H1 (cell line): ENCODE data around the gene CDC14B. TPM values are rescaled to one million over a fixed set of nuclear protein-coding genes. Genes with fewer than 3 reads are reported as not detected.

Experiments used
- CTCF ChIA-PET: fragments of 300-600 bp; sonication (Branson Sonifier 250); formaldehyde crosslinking; loops from one replicate; lab custom pipeline; 2021; ENCODE audit not compliant: partially characterized antibody; lab: Charles Lee
- POLR2A ChIA-PET: fragments of 300-600 bp; sonication (Branson Sonifier 250); formaldehyde crosslinking; loops from one replicate; lab custom pipeline; 2021; ENCODE audit warnings: inconsistent platforms; ENCODE audit not compliant: partially characterized antibody; lab: Charles Lee
- DNase-seq, 2 experiments: peaks; one replicate each; pipeline versions ENCODE4 v3.0.0 to v3.0.0-alpha.2; 2010 to 2022; ENCODE audit warnings: low spot score in 2 of 2, low read depth in 1 of 2, mixed read lengths in 1 of 2
- FAIRE-seq: peaks from 2 replicates; lab custom pipeline; 2011; peaks lifted over from hg19 to GRCh38; lab: Jason Lieb, UNC
- H2AFZ ChIP-seq: 2 replicates; pipeline ENCODE4 v1.8.1; 2012; ENCODE audit warnings: low read length, inconsistent platforms
- H2AK5ac ChIP-seq: 2 replicates; pipeline ENCODE4 v1.6.1; 2013; ENCODE audit warnings: low read depth, low read length
- H2BK120ac ChIP-seq: replicated peaks from 2 replicates; pipeline ENCODE3; 2013; ENCODE audit warnings: low read depth, low read length, inconsistent platforms
- H2BK12ac ChIP-seq: 2 replicates; pipeline ENCODE4 v1.6.1; 2013; ENCODE audit warnings: low read depth, low read length
- H2BK15ac ChIP-seq: 2 replicates; pipeline ENCODE4 v1.6.1; 2013; ENCODE audit warnings: low read length
- H2BK20ac ChIP-seq: 2 replicates; pipeline ENCODE4 v1.6.1; 2013; ENCODE audit warnings: low read length
- H2BK5ac ChIP-seq: 2 replicates; pipeline ENCODE4 v1.6.1; 2013; ENCODE audit warnings: low read depth, low read length
- H3K14ac ChIP-seq: 2 replicates; pipeline ENCODE4 v1.6.1; 2013; ENCODE audit warnings: inconsistent platforms; ENCODE audit not compliant: insufficient read length
- H3K18ac ChIP-seq: 2 replicates; pipeline ENCODE4 v1.6.1; 2013; ENCODE audit warnings: low read length; ENCODE audit errors: extremely low read depth
- H3K23ac ChIP-seq: 2 replicates; pipeline ENCODE4 v1.6.1; 2013; ENCODE audit warnings: inconsistent platforms; ENCODE audit not compliant: insufficient read length
- H3K23me2 ChIP-seq: 2 replicates; pipeline ENCODE4 v1.6.1; 2013; ENCODE audit warnings: low read depth, low read length
- H3K27ac ChIP-seq: 2 replicates; pipeline ENCODE4 v1.6.1; 2011; ENCODE audit warnings: low read depth, low read length, inconsistent platforms
- H3K27me3 ChIP-seq, 4 experiments: replicated peaks in 1 of 4; 1 replicate in 1 of 4; 2 replicates in 3 of 4; pipeline versions ENCODE4 v1.6.1 to v1.8.1; 2011 to 2013; ENCODE audit warnings: low read length in 3 of 4, mild to moderate bottlenecking in 3 of 4, inconsistent platforms in 2 of 4, mixed read lengths in 2 of 4, moderate library complexity in 1 of 4; ENCODE audit not compliant: control insufficient read depth in 3 of 4, insufficient read depth in 3 of 4; ENCODE audit errors: extremely low read depth in 1 of 4
- H3K36me3 ChIP-seq, 4 experiments: 2 replicates each; pipeline versions ENCODE4 v1.6.1 to v1.8.1; 2011 to 2013; ENCODE audit warnings: mild to moderate bottlenecking in 4 of 4, low read length in 3 of 4, moderate library complexity in 2 of 4, control low read depth in 1 of 4, inconsistent platforms in 1 of 4; ENCODE audit not compliant: insufficient read depth in 4 of 4, control insufficient read depth in 2 of 4
- H3K4ac ChIP-seq: replicated peaks from 2 replicates; pipeline ENCODE3; 2013; ENCODE audit warnings: low read length, low read depth, mixed read lengths, inconsistent platforms; ENCODE audit not compliant: insufficient read length
- H3K4me1 ChIP-seq, 4 experiments: replicated peaks in 1 of 4; 1 replicate in 1 of 4; 2 replicates in 3 of 4; pipeline versions ENCODE4 v1.6.1 to v1.8.1; 2011 to 2013; ENCODE audit warnings: low read length in 3 of 4, inconsistent platforms in 2 of 4, mixed read lengths in 1 of 4; ENCODE audit not compliant: insufficient read depth in 4 of 4, control insufficient read depth in 3 of 4
- H3K4me2 ChIP-seq, 2 experiments: 2 replicates each; pipeline versions ENCODE4 v1.6.1 to v1.8.1; 2011 to 2013; ENCODE audit warnings: low read depth in 2 of 2, low read length in 2 of 2, control low read depth in 1 of 2, inconsistent platforms in 1 of 2, mild to moderate bottlenecking in 1 of 2; ENCODE audit not compliant: insufficient read depth in 1 of 2
- H3K4me3 ChIP-seq, 4 experiments: fragments of 200-600, 300-600 bp in 1 of 4; sonication (generic), shearing (Covaris generic), sonication (Bioruptor Twin) in 1 of 4; 2 replicates each; pipeline versions ENCODE4 v1.5.1 to v1.8.1; 2011 to 2016; ENCODE audit warnings: low read length in 4 of 4, low read depth in 3 of 4, control low read depth in 2 of 4, inconsistent platforms in 2 of 4, mild to moderate bottlenecking in 2 of 4, mixed read lengths in 1 of 4, moderate library complexity in 1 of 4; ENCODE audit not compliant: insufficient read depth in 2 of 4; ENCODE audit errors: extremely low read depth in 1 of 4
- H3K56ac ChIP-seq: replicated peaks from 2 replicates; pipeline ENCODE3; 2013; ENCODE audit warnings: low read depth, mild to moderate bottlenecking, mixed read lengths, low read length, inconsistent platforms; ENCODE audit not compliant: insufficient read length
- H3K79me1 ChIP-seq: 2 replicates; pipeline ENCODE4 v1.6.1; 2013; ENCODE audit warnings: low read depth, low read length, control low read depth
- H3K79me2 ChIP-seq, 2 experiments: 2 replicates each; pipeline versions ENCODE4 v1.6.1 to v1.8.1; 2012 to 2013; ENCODE audit warnings: low read length in 2 of 2, mild to moderate bottlenecking in 2 of 2, inconsistent platforms in 1 of 2; ENCODE audit not compliant: insufficient read depth in 2 of 2, control insufficient read depth in 1 of 2
- H3K9ac ChIP-seq, 4 experiments: replicated peaks in 1 of 4; 1 replicate in 1 of 4; 2 replicates in 3 of 4; pipeline versions ENCODE4 v1.6.1 to v1.8.1; 2011 to 2013; ENCODE audit warnings: low read depth in 3 of 4, low read length in 3 of 4, control low read depth in 2 of 4, mild to moderate bottlenecking in 2 of 4, moderate library complexity in 2 of 4, inconsistent platforms in 1 of 4; ENCODE audit errors: extremely low read depth in 1 of 4
- H3K9me3 ChIP-seq, 2 experiments: 2 replicates each; pipeline versions ENCODE4 v1.6.1 to v1.8.1; 2012 to 2013; ENCODE audit warnings: mild to moderate bottlenecking in 2 of 2, moderate library complexity in 2 of 2, control low read depth in 1 of 2, inconsistent platforms in 1 of 2, low read depth in 1 of 2, low read length in 1 of 2, mixed read lengths in 1 of 2; ENCODE audit not compliant: insufficient read depth in 2 of 2
- H4K20me1 ChIP-seq, 2 experiments: replicated peaks in 1 of 2; 2 replicates each; pipeline versions ENCODE3 to v1.8.1; 2011 to 2013; ENCODE audit warnings: inconsistent platforms in 2 of 2, low read length in 2 of 2, mild to moderate bottlenecking in 1 of 2; ENCODE audit not compliant: insufficient read depth in 2 of 2, control insufficient read depth in 1 of 2
- H4K5ac ChIP-seq: 2 replicates; pipeline ENCODE4 v1.6.1; 2013; ENCODE audit warnings: low read length, low read depth, mixed read lengths, inconsistent platforms; ENCODE audit not compliant: insufficient read length
- H4K8ac ChIP-seq: 2 replicates; pipeline ENCODE4 v1.8.0; 2013; ENCODE audit warnings: mild to moderate bottlenecking, moderate library complexity, low read length, inconsistent platforms; ENCODE audit not compliant: insufficient read depth; ENCODE audit errors: extremely low read depth
- H4K91ac ChIP-seq: replicated peaks from 2 replicates; pipeline ENCODE3; 2013; ENCODE audit warnings: low read length, mixed read lengths, inconsistent platforms; ENCODE audit not compliant: insufficient read length
- BACH1 ChIP-seq: IDR thresholded peaks from 2 replicates; pipeline ENCODE4 v1.6.1; 2012; ENCODE audit warnings: low read length, improper control_type of control experiment
- GTF2F1 ChIP-seq: IDR thresholded peaks from 2 replicates; pipeline ENCODE4 v1.6.1; 2012; ENCODE audit warnings: low read depth, low read length, improper control_type of control experiment, borderline replicate concordance
- RFX5 ChIP-seq: IDR thresholded peaks from 2 replicates; pipeline ENCODE4 v1.6.1; 2011; ENCODE audit warnings: low read depth, low read length, improper control_type of control experiment, borderline replicate concordance
- SUZ12 ChIP-seq: fragments of 200-600 bp; sonication (generic); IDR thresholded peaks from 2 replicates; pipeline ENCODE4 v1.6.1; 2012; ENCODE audit warnings: mild to moderate bottlenecking, inconsistent platforms, low read length, moderate library complexity, mixed read lengths
- TCF12 ChIP-seq: IDR thresholded peaks from 2 replicates; pipeline ENCODE4 v1.6.1; 2011; ENCODE audit warnings: low read depth, mild to moderate bottlenecking, low read length
- ZNF274 ChIP-seq: IDR thresholded peaks from 2 replicates; pipeline ENCODE4 v1.7.0; 2012; ENCODE audit warnings: low read length, borderline replicate concordance; ENCODE audit errors: extremely low read depth
- WGBS, 2 experiments: shearing (Covaris generic) in 1 of 2; methylation state at CpG; one replicate each; pipeline versions ENCODE4 v1.1.6 to v1.1.7; 2013 to 2015; ENCODE audit warnings: low lambda C conversion rate in 2 of 2, mixed read lengths in 2 of 2, inconsistent platforms in 1 of 2, low coverage in 1 of 2, missing lambda C conversion rate in 1 of 2; ENCODE audit not compliant: insufficient replicate concordance in 2 of 2, insufficient coverage in 1 of 2, insufficient read length in 1 of 2; ENCODE audit errors: extremely low coverage in 1 of 2, missing lambda C conversion rate in 1 of 2; 5-methylcytosine and 5-hydroxymethylcytosine counted together
- polyA plus RNA-seq, 7 experiments: library from polyadenylated mRNA; depleted of rRNA in 3 of 7; stranded (reverse) in 5 of 7; unstranded in 2 of 7; fragments of >200 nt in 5 of 7; fragments of 200-250 nt in 2 of 7; gene quantifications; 1 replicate in 5 of 7; 2 replicates in 1 of 7; 4 replicates in 1 of 7; pipeline versions ENCODE4 v1.2.1 to v1.2.3, GENCODE V29; 2011 to 2013; ENCODE audit warnings: missing spikeins in 2 of 7, mixed read lengths in 2 of 7
- total RNA-seq: library from RNA; stranded (reverse); fragmentation: NEBNext Ultra II Directional; extraction: Animal tissue kit (Norgen Biotek cat#: 25700); gene quantifications from 2 replicates; pipeline ENCODE4 v1.2.1, GENCODE V29; 2021

CDC14B gene
- total and polyA plus RNA-seq, 2 of the 8 experiments (the other 6 are each of a cell fraction or from before 2014, with no cell fraction given), result 17.2 to 44.6 TPM

- Histone ChIP-seq H3K14ac (no peak overlapping the region), H3K23ac (no peak overlapping the region), H4K5ac (no peak overlapping the region), H2BK12ac (peak overlapping the region; percentile 60; the same call in 1 of the 2 replicates), H3K27me3 (no peaks in the 10 kb centered on the region), H3K4me1 (no peaks in the 10 kb centered on the region), H4K8ac (no peak overlapping the region), H2BK20ac (no peak overlapping the region), H3K27ac (no peak overlapping the region), H3K56ac (no peak overlapping the region), H3K23me2 (no peaks in the 10 kb centered on the region), H2BK120ac (no peak overlapping the region), H4K20me1 (no peaks in the 10 kb centered on the region), H3K36me3 (no peaks in the 10 kb centered on the region), H3K4me3 (no peak overlapping the region), H2AFZ (no peak overlapping the region), H2BK15ac (no peak overlapping the region), H3K9me3 (peaks cover 0 to 4% of the 10 kb centered on the region in 2 experiments; a peak in 1 of 4 replicates), H3K9ac (no peak overlapping the region), H3K4me2 (no peak overlapping the region), H2AK5ac (no peak overlapping the region), H4K91ac (no peak overlapping the region), H2BK5ac (no peak overlapping the region), H3K79me2 (no peaks in the 10 kb centered on the region), H3K4ac (no peak overlapping the region), H3K79me1 (no peaks in the 10 kb centered on the region), H3K18ac (no peak overlapping the region)
- 93% methylated on average over 6 of the region's 6 CpGs; no CpG with 5 or more reads in 1 of the 2 experiments for WGBS, 2 experiments
- DNase-seq (no peak), FAIRE-seq (no peak)
- no peak for TF ChIP-seq ZNF274
- no peak for TF ChIP-seq RFX5
- TF ChIP-seq TCF12, result no peak
- no peak for TF ChIP-seq GTF2F1
- no peak for TF ChIP-seq SUZ12
- TF ChIP-seq BACH1, result no peak
- ChIA-PET CTCF (interaction anchor here (0.7 to 3.2 kb wide), 11 partner anchors 10 to 348 kb away, joined by 3 to 27 read pairs (median 7); no protein-coding TSS in a partner anchor), POLR2A (no interaction called here)
Measured at GRCh38 chr9:96665789-96666188, 46.1 kb upstream of the CDC14B start.
